ENCODE data around the gene FAN1. TPM values are rescaled to one million over a fixed set of nuclear protein-coding genes. Genes with fewer than 3 reads are reported as not detected.

The FAN1 gene
- total RNA-seq, 1 experiment from 2014 or later = 14.7 TPM

Small RNA genes lying within 50 kb of the gene (small RNA-seq; reads per million reads assigned to genes)
- gene RNU6-466P = not detected

Other genes with a start within 250 kb of the FAN1 start
- gene MTMR10, start 87.7 kb downstream of the FAN1 start, total RNA-seq (2014; rRNA removed; shearing (Covaris generic)) = 11.7 and 12.6 TPM in 2 replicates
- 0.03 TPM in 1 of 2 replicates, not detected in the other for gene TRPM1, start 197.8 kb downstream of the FAN1 start, total RNA-seq (2014; rRNA removed; shearing (Covaris generic))